HG03439 (cell line): Measurements from ENCODE around the gene PYGB.

Experiments
- ATAC-seq: cut with Tn5 transposase; IDR thresholded peaks from one replicate; pipeline ENCODE4 v1.9.1; 2021; ENCODE audit warnings: mild to moderate bottlenecking, moderate library complexity; ENCODE audit not compliant: unreplicated experiment

The PYGB gene

DNA sequence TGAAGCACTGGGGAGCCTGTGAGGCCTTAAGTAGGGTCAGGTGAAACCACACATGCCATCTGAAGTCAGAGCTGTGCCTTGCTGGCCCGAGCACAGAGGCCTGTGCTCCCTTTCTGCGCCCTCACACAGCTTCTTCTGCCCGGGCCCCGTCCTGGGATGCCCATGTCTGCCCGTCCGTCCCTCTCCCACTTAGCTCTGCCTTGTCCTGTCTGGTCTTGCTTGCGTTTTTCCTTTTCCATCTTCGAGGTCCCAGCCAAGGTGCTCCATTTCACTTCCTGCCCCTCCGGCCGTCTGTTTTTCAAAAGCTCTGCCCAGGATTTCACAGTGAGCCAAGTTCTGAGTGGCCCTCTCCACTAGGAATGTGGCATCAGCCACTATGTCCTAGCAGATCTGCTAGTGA is 45.6 kb downstream of the PYGB start:
- no peak for ATAC-seq

DNA sequence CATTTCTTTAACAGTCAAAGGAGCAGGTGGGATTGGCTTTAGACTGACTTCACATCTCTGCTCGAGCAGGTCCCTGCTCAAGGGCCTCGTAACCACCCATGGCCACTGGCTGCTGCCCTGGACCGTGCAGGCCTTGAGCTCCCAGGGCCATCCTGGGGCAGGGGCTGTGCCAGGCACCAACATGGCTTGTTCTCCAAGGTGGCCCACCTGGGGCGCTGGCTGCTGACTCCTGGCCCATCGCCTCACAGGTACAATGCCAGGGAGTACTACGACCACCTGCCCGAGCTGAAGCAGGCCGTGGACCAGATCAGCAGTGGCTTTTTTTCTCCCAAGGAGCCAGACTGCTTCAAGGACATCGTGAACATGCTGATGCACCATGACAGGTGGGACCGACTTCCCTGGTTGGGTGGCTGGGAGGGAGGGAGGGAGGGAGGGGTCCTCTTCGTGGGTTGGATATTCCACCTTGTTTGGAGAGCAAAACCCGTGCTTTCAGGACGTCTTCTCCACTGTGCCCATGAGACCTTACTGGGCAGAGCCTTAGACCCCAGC is 46.1 kb downstream of the PYGB start:
- ATAC-seq, result no peak

DNA sequence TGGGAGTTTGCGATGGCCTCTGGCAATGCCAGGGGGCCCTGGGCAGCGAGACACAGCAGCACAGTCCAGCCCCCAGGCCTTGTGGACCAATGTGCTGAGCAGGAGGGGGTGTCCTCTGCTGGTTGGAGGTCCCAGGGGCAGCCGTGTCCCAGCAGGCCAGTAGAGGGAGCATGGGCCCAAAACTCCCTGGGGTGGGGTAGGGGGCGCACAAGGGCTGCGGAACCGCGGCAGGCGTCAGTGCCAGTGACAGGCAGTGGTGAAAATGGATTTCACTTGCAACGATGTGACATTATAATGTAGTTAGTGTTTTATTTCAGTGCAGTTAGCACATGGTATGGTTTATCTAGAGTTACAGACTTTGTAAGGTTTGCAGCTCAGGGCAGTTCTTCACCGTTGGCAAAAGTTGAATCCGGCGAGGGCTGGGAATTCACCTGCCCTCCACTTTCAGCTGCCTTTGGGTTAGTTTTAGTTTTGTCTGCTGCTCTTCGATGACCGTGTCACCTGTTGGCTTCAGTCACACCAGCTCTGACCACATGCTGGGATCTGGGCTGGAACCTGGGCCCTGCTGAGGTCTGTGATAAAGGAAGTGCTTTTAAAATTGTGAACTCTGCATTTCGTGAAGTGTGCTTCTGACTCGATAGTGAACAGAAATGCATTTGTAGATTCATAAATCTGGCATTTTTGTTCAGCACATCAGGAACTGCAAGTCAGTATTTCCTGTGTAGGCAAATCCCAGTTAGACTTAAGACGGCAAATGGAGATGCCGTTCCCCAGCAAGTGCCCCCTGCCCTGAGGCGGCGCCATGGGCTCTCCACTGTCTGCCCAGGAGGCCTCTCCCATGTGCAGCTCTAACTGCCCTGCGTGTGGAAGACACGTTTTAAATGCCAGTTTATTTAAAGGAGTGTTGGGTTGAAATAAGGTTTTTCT is 46.8 kb downstream of the PYGB start:
- peak; percentile 38 for ATAC-seq

DNA sequence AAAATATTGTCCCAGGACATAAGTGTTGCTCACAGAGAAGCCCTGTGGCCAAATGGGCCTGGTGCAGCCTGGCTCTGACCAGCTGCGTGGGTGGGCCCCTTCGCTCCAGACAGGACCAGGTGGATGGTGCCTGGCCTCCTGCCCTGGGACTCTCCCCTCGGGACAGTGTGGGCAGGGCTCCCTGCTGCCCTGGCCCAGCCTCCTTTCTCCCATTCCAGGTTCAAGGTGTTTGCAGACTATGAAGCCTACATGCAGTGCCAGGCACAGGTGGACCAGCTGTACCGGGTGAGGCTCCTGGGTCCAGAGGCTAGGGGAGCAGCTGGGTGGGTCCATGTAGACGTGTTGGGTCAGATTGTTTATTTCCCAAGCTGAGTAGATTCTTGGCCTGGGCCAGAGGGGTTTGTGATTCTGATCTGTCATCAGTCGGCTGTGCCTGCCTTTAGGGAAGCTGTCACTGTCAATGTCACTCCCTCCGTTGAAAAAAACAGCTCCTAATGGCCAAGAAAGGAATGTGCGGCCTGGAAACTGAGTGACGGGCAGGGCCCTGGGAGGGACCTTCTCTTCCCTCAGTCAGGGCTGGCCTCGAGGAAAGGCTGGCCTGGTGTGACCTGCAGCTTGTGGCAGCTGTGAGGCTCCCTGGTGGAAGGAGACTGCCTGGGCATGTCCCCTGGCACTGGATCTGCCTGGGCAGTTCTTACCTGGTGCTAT is 47.7 kb downstream of the PYGB start:
- ATAC-seq, result no peak

DNA sequence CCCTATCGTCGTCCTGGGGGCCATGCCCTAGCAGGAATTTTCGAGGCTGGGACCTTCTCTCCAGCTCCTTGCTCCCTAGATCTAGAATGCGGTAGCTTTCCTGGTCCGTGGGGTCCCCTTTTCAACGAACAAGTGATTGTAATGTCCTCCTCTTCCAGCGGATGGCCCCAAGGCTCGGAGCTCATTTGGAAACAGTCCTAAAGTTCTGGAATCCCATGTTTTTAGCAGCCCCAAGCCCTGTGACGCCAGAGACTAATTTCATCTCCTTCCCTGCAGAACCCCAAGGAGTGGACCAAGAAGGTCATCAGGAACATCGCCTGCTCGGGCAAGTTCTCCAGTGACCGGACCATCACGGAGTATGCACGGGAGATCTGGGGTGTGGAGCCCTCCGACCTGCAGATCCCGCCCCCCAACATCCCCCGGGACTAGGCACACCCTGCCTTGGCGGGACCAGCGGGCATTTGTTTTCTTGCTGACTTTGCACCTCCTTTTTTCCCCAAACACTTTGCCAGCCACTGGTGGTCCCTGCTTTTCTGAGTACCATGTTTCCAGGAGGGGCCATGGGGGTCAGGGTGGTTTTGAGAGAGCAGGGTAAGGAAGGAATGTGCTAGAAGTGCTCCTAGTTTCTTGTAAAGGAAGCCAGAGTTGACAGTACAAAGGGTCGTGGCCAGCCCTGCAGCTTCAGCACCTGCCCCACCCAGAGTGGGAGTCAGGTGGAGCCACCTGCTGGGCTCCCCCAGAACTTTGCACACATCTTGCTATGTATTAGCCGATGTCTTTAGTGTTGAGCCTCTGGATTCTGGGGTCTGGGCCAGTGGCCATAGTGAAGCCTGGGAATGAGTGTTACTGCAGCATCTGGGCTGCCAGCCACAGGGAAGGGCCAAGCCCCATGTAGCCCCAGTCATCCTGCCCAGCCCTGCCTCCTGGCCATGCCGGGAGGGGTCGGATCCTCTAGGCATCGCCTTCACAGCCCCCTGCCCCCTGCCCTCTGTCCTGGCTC is 48.5 kb downstream of the PYGB start:
- peak; percentile 15 for ATAC-seq

DNA sequence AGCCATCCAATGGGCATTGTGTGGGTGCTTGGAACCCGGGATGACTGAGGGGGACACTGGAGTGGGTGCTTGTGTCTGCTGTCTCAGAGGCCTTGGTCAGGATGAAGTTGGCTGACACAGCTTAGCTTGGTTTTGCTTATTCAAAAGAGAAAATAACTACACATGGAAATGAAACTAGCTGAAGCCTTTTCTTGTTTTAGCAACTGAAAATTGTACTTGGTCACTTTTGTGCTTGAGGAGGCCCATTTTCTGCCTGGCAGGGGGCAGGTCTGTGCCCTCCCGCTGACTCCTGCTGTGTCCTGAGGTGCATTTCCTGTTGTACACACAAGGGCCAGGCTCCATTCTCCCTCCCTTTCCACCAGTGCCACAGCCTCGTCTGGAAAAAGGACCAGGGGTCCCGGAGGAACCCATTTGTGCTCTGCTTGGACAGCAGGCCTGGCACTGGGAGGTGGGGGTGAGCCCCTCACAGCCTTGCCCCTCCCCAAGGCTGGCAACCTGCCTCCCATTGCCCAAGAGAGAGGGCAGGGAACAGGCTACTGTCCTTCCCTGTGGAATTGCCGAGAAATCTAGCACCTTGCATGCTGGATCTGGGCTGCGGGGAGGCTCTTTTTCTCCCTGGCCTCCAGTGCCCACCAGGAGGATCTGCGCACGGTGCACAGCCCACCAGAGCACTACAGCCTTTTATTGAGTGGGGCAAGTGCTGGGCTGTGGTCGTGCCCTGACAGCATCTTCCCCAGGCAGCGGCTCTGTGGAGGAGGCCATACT is 49.4 kb downstream of the PYGB start:
- peak; percentile 65 for ATAC-seq

DNA sequence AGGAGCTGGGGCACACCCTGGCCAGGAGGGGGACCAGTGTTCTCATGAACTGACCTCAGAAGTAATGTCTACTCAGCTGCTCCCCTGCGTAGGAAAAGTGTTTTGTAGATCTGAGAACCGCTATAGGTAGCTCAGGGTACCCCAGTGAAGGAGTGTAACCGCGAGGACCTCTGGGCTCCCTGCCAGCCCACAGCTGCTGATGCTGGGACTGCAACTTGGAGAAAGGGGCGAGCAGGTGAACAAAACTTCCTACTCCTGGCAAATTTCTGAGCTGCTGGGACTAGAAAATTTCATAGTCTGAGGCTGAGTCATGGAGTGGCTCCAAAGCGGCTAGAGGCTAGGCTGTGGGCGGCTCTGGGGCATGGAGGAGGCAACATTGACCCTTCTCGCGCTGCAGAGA is 51.9 kb downstream of the PYGB start:
- ATAC-seq, result no peak

DNA sequence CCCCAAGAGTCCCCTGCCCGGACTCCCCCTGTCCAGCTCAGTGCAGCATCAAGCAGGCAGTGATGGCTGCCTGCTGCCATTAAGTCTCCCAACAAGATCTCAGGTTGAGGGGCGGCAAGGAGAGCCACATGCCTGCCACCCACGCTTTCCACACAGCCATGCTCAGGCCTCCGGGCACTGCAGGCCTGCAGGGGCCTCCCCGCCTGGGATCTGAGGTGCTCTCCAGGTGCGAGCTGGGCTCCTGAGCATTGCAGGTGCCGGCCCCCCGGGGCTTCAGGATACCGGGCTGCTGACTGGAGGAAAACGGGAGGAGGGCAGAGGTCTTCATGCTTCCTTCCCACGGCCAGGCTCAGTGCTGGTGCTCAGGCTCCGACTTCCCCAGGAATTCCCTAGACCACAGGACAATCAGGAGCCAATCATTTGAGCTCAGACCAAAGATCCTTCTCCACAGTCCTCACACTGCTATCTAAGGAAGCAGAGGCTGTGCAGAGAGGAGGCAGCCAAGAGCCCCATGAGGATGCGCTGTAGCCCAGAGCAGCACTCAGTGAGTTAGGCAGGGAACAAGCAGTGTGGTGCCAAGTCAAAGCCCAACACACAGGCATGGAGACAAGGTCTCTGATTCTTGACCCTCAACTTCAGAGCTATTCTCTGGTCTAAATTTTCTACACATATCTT is 52.7 kb downstream of the PYGB start:
- no peak for ATAC-seq

DNA sequence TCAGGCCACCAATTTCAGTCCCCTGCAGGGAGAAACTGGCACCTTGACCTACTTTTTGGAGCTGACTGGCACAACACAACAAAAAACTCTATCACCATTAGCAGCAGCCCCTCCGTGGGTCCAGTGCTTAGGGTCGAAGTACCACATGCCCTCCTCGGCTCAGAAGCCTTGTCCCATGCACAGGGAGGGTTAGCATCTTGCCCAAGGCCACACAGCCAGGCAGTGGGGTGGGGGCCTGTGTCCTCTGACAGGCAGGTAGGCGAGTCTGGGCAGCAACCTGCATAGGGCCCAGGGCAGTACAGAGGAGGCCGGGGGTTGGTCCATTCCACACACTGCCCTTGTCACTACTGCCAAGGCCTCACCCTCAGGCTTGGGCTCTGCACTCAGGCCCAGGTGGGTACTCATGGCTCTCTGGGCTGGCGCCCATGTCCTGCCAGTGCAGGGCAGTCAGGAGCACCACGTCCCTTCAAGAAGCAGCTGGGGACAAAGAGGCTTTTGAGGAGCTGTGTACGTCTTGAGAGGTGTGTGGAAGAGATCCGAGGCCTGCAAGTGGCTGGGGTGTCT is 53.6 kb downstream of the PYGB start:
- no peak for ATAC-seq

DNA sequence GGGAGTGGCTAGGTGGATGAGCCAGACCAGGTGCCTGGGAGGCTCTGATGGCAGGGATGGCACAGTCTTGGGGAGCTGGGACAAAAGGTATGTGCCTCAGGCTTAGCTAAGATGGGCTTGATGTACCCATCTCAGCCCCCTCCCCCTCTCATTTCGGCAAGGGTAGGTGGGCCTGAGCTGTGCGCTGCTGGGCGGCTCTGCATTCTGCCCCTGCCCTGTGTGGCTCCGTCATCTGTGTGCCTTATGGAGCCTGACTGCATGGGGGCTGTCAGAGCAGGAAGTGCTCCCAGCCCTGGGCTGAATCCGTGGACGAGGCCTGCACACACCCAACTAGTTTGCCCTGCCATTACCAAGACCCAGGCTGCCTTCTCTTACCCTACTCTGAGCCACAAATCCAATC is 54.7 kb downstream of the PYGB start:
- no peak for ATAC-seq

DNA sequence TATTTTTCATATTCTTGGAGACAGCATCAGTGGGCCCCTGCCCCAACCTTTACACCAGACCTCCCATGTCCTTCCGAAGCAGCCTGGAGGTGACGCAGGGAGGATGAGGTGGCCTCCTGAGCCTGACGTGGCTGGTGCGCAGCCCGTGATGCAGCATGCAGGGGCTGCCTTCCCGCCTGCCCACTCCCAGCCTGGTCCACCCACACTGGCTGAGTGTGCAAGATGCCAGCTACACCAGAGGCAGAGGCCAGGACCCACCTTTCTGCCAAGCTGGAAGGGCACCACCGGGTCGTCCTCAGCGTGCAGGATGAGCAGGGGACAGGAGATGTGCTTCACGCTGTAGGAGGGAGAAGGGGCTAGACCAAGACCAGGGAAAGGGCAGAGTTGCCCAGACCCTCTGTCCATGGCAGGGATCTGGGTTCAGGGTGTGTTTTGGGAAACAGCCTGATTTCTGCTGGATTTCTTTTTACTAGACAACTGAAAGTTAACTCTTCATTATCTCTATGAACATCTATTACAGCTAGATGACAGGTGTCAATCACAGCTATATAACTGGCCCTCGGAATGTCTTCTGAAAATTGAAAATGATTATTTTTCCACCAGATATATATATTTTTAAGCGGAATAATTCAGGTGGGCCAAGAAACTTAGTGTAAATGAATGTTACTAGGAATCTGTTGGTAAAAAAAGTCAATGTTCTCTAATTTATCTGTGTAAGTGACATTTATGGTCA is 55.6 kb downstream of the PYGB start:
- ATAC-seq, result no peak

DNA sequence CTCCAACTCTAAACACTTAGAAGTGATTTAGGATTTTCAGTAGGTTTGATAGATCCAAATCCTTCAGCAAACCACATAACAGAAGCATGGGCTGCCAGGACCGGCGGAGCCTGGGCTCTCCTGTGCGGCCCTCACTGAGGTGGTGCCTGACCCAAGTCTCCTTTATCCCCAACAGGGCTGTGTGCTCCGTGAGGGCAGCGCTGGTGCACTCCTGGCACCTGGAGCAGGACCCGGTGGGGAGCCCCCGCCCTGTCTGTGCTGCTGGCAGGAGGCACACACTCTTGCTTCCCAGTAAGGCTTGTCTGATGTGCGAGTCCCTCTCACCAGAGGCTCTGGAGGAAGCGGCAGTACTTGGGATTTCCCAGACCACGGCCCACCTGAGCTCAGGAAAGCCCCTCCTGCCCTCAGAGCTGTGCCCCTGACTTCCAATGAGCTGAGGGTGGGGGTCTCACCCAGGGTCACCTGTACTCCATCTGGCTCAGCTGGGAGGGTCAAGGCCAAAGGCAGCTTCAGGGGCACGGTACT is 56.2 kb downstream of the PYGB start:
- ATAC-seq, result no peak

DNA sequence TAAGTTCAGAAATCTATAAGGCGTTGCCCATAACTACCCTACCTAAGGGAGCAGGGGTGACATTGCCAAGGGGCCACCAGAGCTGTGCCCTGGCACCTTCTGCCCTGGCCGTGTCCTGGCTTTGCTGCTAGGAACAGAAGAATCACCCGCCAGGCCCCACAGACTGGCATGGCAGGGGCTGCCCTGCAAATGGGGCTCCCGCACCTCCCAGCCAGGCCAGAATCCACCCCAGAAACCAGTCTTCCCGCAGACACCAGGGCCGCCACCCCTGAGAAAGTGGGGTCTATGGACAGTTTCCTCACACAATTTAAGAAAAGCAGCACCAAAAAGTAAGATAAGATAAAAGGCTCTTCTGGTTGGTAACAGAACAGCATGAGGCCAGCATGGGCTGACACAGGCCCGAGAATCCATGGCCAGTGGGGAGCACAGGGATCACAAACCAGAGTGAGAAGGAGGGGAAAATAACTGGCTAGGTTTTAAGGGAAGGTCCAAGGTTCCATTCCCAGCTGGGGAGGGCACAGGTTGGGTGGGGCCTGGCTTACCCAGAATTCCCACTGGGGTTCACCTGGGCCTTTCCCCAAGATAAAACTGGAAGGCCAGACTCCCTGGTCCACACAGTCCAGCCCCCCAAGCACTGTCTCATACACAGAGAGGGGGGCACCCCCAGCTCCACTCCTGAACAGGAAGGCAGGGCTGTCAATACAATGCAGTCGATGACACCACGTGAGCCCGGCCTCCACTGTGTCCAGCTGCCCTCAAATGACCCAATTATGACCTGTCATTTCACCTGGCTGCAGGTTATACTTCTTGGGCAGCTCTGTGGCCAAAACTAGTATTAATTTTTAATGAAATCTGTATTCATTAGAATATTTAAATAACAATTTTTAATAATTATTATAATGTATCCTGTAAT is 59.4 kb downstream of the PYGB start:
- no peak for ATAC-seq

DNA sequence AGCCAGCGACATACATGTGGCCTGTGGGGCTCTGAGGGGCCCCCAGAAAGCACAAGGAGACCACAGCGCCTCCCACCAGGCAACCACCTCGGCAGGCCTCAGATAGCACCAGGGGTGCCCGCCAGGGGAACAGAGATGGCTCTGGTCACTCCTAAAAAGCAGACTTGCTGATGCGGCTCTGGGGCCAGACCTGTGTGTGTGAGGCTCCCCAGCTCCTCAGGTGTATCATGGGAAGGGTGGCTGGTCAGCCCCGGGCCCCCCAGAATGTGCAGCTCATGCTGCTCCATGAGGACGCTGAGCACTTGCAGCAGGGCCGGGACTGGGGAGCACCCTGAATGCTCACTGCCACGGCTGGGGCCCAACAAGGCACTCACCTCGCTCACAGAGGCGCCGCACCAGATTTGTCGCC is 60.2 kb downstream of the PYGB start:
- no peak for ATAC-seq

DNA sequence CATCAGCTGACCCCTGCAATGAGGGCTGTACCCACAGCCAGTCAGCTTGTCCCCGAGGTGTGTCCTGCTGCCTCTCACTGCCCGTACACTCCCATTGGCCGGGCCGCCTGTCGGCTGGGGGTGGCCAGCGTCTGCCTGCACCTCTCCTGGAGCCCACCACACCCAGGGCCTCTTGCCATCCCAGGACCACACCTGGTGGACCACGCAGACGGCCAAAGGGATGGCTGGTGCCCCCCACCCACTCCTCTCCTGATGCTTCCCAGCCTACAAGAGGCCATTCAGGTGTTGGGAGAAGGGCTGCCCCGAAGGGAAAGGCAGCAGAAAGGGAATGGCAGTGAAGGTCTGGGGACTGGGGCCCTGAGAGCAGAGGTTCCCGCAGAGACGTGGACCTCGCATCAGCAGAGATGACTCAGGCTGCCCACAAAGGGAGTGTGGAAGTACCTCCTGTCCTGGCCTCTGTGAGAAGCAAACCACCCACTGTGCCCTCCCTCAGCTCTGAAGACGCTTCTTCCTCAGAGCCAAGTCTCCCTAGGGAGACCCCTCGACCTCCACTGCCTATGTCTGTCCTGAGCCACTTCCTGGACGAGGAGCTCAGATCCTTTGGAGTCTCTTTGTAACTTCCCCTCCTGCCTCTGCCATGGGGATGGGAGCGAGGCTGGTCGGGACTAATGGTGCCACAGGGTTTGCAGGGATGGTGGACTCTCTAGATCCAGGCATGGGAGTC is 60.9 kb downstream of the PYGB start:
- no peak for ATAC-seq
